ENCODE results near the gene HOXC12.

HOXC12 gene

GRCh38 chr12:53999559-54000115 lies 44.9 kb downstream of the HOXC12 start:
- Histone ChIP-seq H3K4me3 (ENCODE audit: severe bottlenecking) (peak overlapping the region; percentile 44), H3K9me3 (ENCODE audit: severe bottlenecking) (no peaks in the 10 kb centered on the region), H3K27ac (ENCODE audit: poor library complexity, severe bottlenecking) (peak overlapping the region; percentile 20), H3K36me3 (ENCODE audit: low read depth) (no peaks in the 10 kb centered on the region), H3K27me3 (ENCODE audit: insufficient read depth, poor library complexity, severe bottlenecking) (peaks cover 90% of the 10 kb centered on the region), H3K4me1 (ENCODE audit: insufficient read depth, poor library complexity, severe bottlenecking) (no peaks in the 10 kb centered on the region)
- ATAC-seq (ENCODE audit: low read depth): 0 out of 3 replicates have a peak, but pooled peaks have one; percentile 5
- no peak for TF ChIP-seq CTCF (IDR thresholded peaks at IDR 0.05; ENCODE audit: poor library complexity, severe bottlenecking)
- no peak for DNase-seq (ENCODE audit: low spot score)

DNA sequence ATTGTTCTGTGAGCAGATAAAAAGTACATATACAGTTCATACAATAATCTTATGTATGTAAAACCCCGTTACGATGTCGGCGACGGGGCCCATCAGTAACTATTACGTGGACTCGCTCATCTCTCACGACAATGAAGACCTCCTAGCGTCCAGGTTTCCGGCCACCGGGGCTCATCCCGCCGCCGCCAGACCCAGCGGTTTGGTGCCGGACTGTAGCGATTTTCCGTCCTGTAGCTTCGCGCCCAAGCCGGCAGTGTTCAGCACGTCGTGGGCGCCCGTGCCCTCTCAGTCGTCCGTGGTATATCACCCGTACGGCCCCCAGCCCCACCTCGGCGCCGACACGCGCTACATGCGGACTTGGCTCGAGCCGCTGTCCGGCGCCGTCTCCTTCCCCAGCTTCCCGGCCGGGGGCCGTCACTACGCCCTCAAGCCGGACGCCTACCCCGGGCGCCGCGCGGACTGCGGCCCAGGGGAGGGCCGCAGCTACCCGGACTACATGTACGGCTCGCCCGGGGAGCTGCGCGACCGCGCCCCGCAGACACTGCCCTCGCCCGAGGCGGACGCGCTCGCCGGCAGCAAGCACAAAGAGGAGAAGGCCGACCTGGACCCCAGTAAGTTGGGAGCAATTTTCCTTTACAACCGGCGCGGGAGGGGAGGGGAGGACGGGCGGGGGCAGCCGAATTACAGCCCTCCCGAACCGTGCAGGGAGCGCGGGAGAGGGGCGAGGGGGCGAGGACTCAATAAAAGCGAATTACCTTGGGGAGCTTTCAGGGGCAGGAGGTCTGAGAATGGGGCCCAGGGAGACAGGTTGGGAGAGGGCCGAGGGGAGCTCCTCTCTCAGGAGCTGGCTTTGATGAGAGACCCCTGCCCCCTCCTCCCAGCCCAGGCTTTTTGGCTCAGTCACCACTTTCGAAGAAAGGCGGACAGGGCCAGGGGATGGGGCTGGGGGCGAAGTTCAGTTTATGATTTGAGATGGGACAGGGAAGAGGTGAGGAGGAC lies 45.7 kb downstream of the HOXC12 start, which contains the start of gene HOXC9:
TSS of gene HOXC9 (plus strand) at position 46 of the 999 bp plus-strand sequence. CDS start at position 74, 28 bp downstream.
- DNase-seq (ENCODE audit: low spot score) (no peak), ATAC-seq (ENCODE audit: low read depth) (peak; percentile 29)
- H3K4me3 ChIP-seq (ENCODE audit: severe bottlenecking): peak within 1 kb of the TSS; percentile 44
- no peaks in the 10 kb centered on the region for H3K9me3 ChIP-seq (ENCODE audit: severe bottlenecking)
- H3K27ac ChIP-seq (ENCODE audit: poor library complexity, severe bottlenecking): peak within 1 kb of the TSS; percentile 20
- H3K36me3 ChIP-seq (ENCODE audit: low read depth): no peaks in the 10 kb centered on the region
- H3K27me3 ChIP-seq (ENCODE audit: insufficient read depth, poor library complexity, severe bottlenecking): peaks cover 90% of the 10 kb centered on the region
- TF ChIP-seq CTCF (IDR thresholded peaks at IDR 0.05; ENCODE audit: poor library complexity, severe bottlenecking): no peak
- no peaks in the 10 kb centered on the region for H3K4me1 ChIP-seq (ENCODE audit: insufficient read depth, poor library complexity, severe bottlenecking)

- ATAC-seq (ENCODE audit: low read depth): no peak
- Histone ChIP-seq H3K27me3 (ENCODE audit: insufficient read depth, poor library complexity, severe bottlenecking) (peaks cover 90% of the 10 kb centered on the region), H3K27ac (ENCODE audit: poor library complexity, severe bottlenecking) (no peak overlapping the region), H3K4me3 (ENCODE audit: severe bottlenecking) (no peak overlapping the region), H3K9me3 (ENCODE audit: severe bottlenecking) (no peaks in the 10 kb centered on the region), H3K36me3 (ENCODE audit: low read depth) (no peaks in the 10 kb centered on the region), H3K4me1 (ENCODE audit: insufficient read depth, poor library complexity, severe bottlenecking) (no peaks in the 10 kb centered on the region)
- DNase-seq (ENCODE audit: low spot score): no peak
- no peak for TF ChIP-seq CTCF (IDR thresholded peaks at IDR 0.05; ENCODE audit: poor library complexity, severe bottlenecking)
Measured at GRCh38 chr12:54001283-54002187, 46.8 kb downstream of the HOXC12 start.

- Histone ChIP-seq H3K4me1 (ENCODE audit: insufficient read depth, poor library complexity, severe bottlenecking) (no peaks in the 10 kb centered on the region), H3K27me3 (ENCODE audit: insufficient read depth, poor library complexity, severe bottlenecking) (peaks cover 90% of the 10 kb centered on the region), H3K4me3 (ENCODE audit: severe bottlenecking) (no peak overlapping the region), H3K36me3 (ENCODE audit: low read depth) (no peaks in the 10 kb centered on the region), H3K9me3 (ENCODE audit: severe bottlenecking) (no peaks in the 10 kb centered on the region), H3K27ac (ENCODE audit: poor library complexity, severe bottlenecking) (no peak overlapping the region)
- no peak for ATAC-seq (ENCODE audit: low read depth)
- no peak for DNase-seq (ENCODE audit: low spot score)
- no peak for TF ChIP-seq CTCF (IDR thresholded peaks at IDR 0.05; ENCODE audit: poor library complexity, severe bottlenecking)
Measured at GRCh38 chr12:54002278-54002914, 47.7 kb downstream of the HOXC12 start.
